Measurements from ENCODE around the gene MED23. TPM values are rescaled to one million over a fixed set of nuclear protein-coding genes. Genes with fewer than 3 reads are reported as not detected.
A peak's percentile ranks its signal among the peaks of the same experiment; 100 is the strongest.

The MED23 gene
- total RNA-seq, 1 experiment from 2014 or later: 21.3 TPM

- Histone ChIP-seq H3K9me2 (ENCODE audit: insufficient read depth) (no peaks in the 10 kb centered on the region), H3F3A (ENCODE audit: insufficient read depth, low read depth) (no peaks in the 10 kb centered on the region), H3K4me2 (no peak overlapping the region), H3K79me2 (ENCODE audit: low read depth) (no peaks in the 10 kb centered on the region), H4K20me1 (ENCODE audit: insufficient read depth) (no peaks in the 10 kb centered on the region), H3K4me3 (no peak overlapping the region), H2AFZ (no peak overlapping the region), H3K9me3 (ENCODE audit: insufficient read depth, low read depth) (no peaks in the 10 kb centered on the region), H3K27me3 (ENCODE audit: insufficient read depth, low read depth) (no peaks in the 10 kb centered on the region), H3K36me3 (ENCODE audit: low read depth) (peaks cover 77% of the 10 kb centered on the region), H3K27ac (no peak overlapping the region), H3K4me1 (replicated peaks; ENCODE audit: insufficient read depth) (no peaks in the 10 kb centered on the region)
- ChIA-PET POLR2A (ENCODE audit: unreplicated experiment) (no interaction called here), CTCF (interaction anchor here (1.1 kb wide), 1 partner anchor 14 kb away, joined by 3 read pairs; no protein-coding TSS in a partner anchor)
- no peak for DNase-seq
- no TSS peak for BruUV-seq (replicated peaks)
- no peak for TF ChIP-seq EZH2 (IDR thresholded peaks at IDR 0.05; ENCODE audit: low read depth)
- TF ChIP-seq CTCF (conservative IDR thresholded peaks at IDR 0.05): no peak
- intact Hi-C loops (cut with micrococcal nuclease; ENCODE audit: unreplicated experiment): no loop called here
Measured at GRCh38 chr6:131600716-131601115, 27.3 kb downstream of the MED23 start.

DNA sequence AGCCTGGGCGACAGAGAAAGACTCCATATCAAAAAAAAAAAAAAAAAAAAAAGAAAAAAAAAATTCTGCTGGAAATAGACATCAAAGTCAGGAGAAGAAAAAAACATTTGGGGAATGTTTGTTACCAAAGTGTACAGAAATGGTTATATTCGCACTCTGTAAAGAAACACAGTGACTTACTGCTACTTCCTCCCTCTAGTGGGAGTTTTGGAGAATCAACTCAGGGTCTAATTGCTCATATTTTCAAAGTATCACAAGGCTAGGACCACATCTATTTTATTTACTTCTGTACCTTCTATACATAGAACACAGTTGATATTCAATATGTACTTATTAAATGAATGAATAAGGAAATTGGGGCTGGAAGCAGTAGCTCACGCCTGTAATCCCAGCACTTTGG, 30.6 kb downstream of the MED23 start:
- CTCF ChIA-PET: no interaction called here
- no TSS peak for BruUV-seq (replicated peaks)
- H3K27me3 ChIP-seq (ENCODE audit: insufficient read depth, low read depth): no peaks in the 10 kb centered on the region
- H2AFZ ChIP-seq: no peak overlapping the region
- no peaks in the 10 kb centered on the region for H3K4me1 ChIP-seq (replicated peaks; ENCODE audit: insufficient read depth)
- no peaks in the 10 kb centered on the region for H3K79me2 ChIP-seq (ENCODE audit: low read depth)
- H3K4me2 ChIP-seq: no peak overlapping the region
- TF ChIP-seq EZH2 (IDR thresholded peaks at IDR 0.05; ENCODE audit: low read depth) (no peak), CTCF (conservative IDR thresholded peaks at IDR 0.05) (peak; percentile 50; the same call in 1 of the 2 replicates)
- no peaks in the 10 kb centered on the region for H3K9me2 ChIP-seq (ENCODE audit: insufficient read depth)
- intact Hi-C loops (cut with micrococcal nuclease; ENCODE audit: unreplicated experiment): no loop called here
- POLR2A ChIA-PET (ENCODE audit: unreplicated experiment): interaction anchor here (0.6 to 0.7 kb wide), 2 partner anchors 10 to 22 kb away, joined by 8 to 13 read pairs; no protein-coding TSS in a partner anchor
- no peak for DNase-seq
- H4K20me1 ChIP-seq (ENCODE audit: insufficient read depth): no peaks in the 10 kb centered on the region
- no peaks in the 10 kb centered on the region for H3K9me3 ChIP-seq (ENCODE audit: insufficient read depth, low read depth)
- H3K4me3 ChIP-seq: no peak overlapping the region
- no peak overlapping the region for H3K27ac ChIP-seq
- no peaks in the 10 kb centered on the region for H3F3A ChIP-seq (ENCODE audit: insufficient read depth, low read depth)
- H3K36me3 ChIP-seq (ENCODE audit: low read depth): peaks cover 76% of the 10 kb centered on the region

GRCh38 chr6:131594074-131594473, 34.0 kb downstream of the MED23 start:
- no peak for TF ChIP-seq CTCF (conservative IDR thresholded peaks at IDR 0.05)
- no peak for TF ChIP-seq EZH2 (IDR thresholded peaks at IDR 0.05; ENCODE audit: low read depth)
- Histone ChIP-seq H3K79me2 (ENCODE audit: low read depth) (no peaks in the 10 kb centered on the region), H3K36me3 (ENCODE audit: low read depth) (peaks cover 71% of the 10 kb centered on the region), H3K4me3 (no peak overlapping the region), H3F3A (ENCODE audit: insufficient read depth, low read depth) (no peaks in the 10 kb centered on the region), H3K4me2 (no peak overlapping the region), H3K9me2 (ENCODE audit: insufficient read depth) (no peaks in the 10 kb centered on the region), H2AFZ (no peak overlapping the region), H3K9me3 (ENCODE audit: insufficient read depth, low read depth) (no peaks in the 10 kb centered on the region), H3K27me3 (ENCODE audit: insufficient read depth, low read depth) (no peaks in the 10 kb centered on the region), H3K27ac (no peak overlapping the region), H3K4me1 (replicated peaks; ENCODE audit: insufficient read depth) (no peaks in the 10 kb centered on the region), H4K20me1 (ENCODE audit: insufficient read depth) (no peaks in the 10 kb centered on the region)
- no peak for DNase-seq
- CTCF ChIA-PET: no interaction called here
- POLR2A ChIA-PET (ENCODE audit: unreplicated experiment): no interaction called here
- no TSS peak for BruUV-seq (replicated peaks)
- intact Hi-C loops (cut with micrococcal nuclease; ENCODE audit: unreplicated experiment): no loop called here

Measured in PC-9 (cell line).